ENCODE measurements around the gene WWTR1. TPM values are rescaled to one million over a fixed set of nuclear protein-coding genes. Genes with fewer than 3 reads are reported as not detected.
A peak's percentile ranks its signal among the peaks of the same experiment; 100 is the strongest.

Gene WWTR1
- total RNA-seq, 1 donor from 2014 or later: 6.1 TPM

- DNase-seq (ENCODE audit: low spot score in 2 of 2): peak in 1 of 2 donors; percentile 44
- no peak for FAIRE-seq
Measured at GRCh38 chr3:149480326-149481017, 177.4 kb downstream of the WWTR1 start.

- no peak for DNase-seq (ENCODE audit: low spot score in 2 of 2)
- no peak for FAIRE-seq
Measured at GRCh38 chr3:149479621-149480325, 178.1 kb downstream of the WWTR1 start.

- FAIRE-seq (no peak), DNase-seq (ENCODE audit: low spot score in 2 of 2) (no peak)
Measured at GRCh38 chr3:149476225-149476624, 181.6 kb downstream of the WWTR1 start.

GRCh38 chr3:149475451-149476060, 182.3 kb downstream of the WWTR1 start:
- DNase-seq (ENCODE audit: low spot score in 2 of 2): no peak
- no peak for FAIRE-seq

- DNase-seq (ENCODE audit: low spot score in 2 of 2) (no peak), FAIRE-seq (no peak)
Measured at GRCh38 chr3:149474250-149474817, 183.5 kb downstream of the WWTR1 start, which contains the start of gene TM4SF4. TSS of gene TM4SF4 (plus strand) at chr3:149474697. CDS start at chr3:149474878, 181 bp downstream.

- FAIRE-seq (no peak), DNase-seq (ENCODE audit: low spot score in 2 of 2) (no peak)
Measured at GRCh38 chr3:149473357-149474249, 184.2 kb downstream of the WWTR1 start.

GRCh38 chr3:149472030-149472797, 185.6 kb downstream of the WWTR1 start:
- DNase-seq (ENCODE audit: low spot score in 2 of 2) (no peak), FAIRE-seq (no peak)

GRCh38 chr3:149470381-149470780, 187.4 kb downstream of the WWTR1 start:
- FAIRE-seq (no peak), DNase-seq (ENCODE audit: low spot score in 2 of 2) (no peak)

- FAIRE-seq: no peak
- no peak for DNase-seq (ENCODE audit: low spot score in 2 of 2)
Measured at GRCh38 chr3:149468504-149469212, 189.2 kb downstream of the WWTR1 start.

Small RNAs within 50 kb of the gene (small RNA-seq; reads per million reads assigned to genes)
- gene RNU6-1098P: not detected

Other genes starting within 250 kb of the WWTR1 start
- gene TM4SF4, start 183.3 kb downstream of the WWTR1 start, total RNA-seq: not detected
- gene COMMD2, start 94.5 kb upstream of the WWTR1 start, total RNA-seq: 106 TPM
- 0.41 TPM for gene ANKUB1, start 134.5 kb upstream of the WWTR1 start, total RNA-seq
- gene RNF13, start 155.2 kb upstream of the WWTR1 start, total RNA-seq: 113 TPM